NCI-H2196 (cell line): ENCODE data around the gene MYORG.

Source experiments
- DNase-seq: peaks from one replicate; lab custom pipeline; 2025; ENCODE audit not compliant: unreplicated experiment; lab: John Stamatoyannopoulos, UW

MYORG gene

GRCh38 chr9:34335376-34335775, 41.3 kb downstream of the MYORG start:
- DNase-seq: no peak

GRCh38 chr9:34334916-34335315, 41.8 kb downstream of the MYORG start:
- DNase-seq: no peak

- no peak for DNase-seq
Measured at GRCh38 chr9:34334337-34334824, 42.3 kb downstream of the MYORG start.

- DNase-seq: no peak
Measured at GRCh38 chr9:34333836-34334235, 42.9 kb downstream of the MYORG start.

GRCh38 chr9:34332076-34332964, 44.4 kb downstream of the MYORG start:
- DNase-seq: peak; percentile 56

GRCh38 chr9:34331196-34331595, 45.5 kb downstream of the MYORG start:
- DNase-seq: no peak

- peak; percentile 100 for DNase-seq
Measured at GRCh38 chr9:34328987-34329832, 47.5 kb downstream of the MYORG start, which contains the start of the genes KIF24 and NUDT2. Gene KIF24, minus strand, starts transcription at chr9:34329268. Its CDS starts 17,922 bp downstream, at chr9:34311346. Gene NUDT2, plus strand, starts transcription at chr9:34329569. Its CDS starts 9,471 bp downstream, at chr9:34339040.

GRCh38 chr9:34328500-34328986, 48.2 kb downstream of the MYORG start:
- peak; percentile 63 for DNase-seq

GRCh38 chr9:34326690-34327089, 50.0 kb downstream of the MYORG start:
- no peak for DNase-seq

- no peak for DNase-seq
Measured at GRCh38 chr9:34322899-34323591, 53.7 kb downstream of the MYORG start.

GRCh38 chr9:34321451-34321850, 55.2 kb downstream of the MYORG start:
- DNase-seq: no peak

GRCh38 chr9:34318163-34318790, 58.4 kb downstream of the MYORG start:
- no peak for DNase-seq

GRCh38 chr9:34317436-34317835, 59.3 kb downstream of the MYORG start:
- no peak for DNase-seq
